ENCODE data around the gene PBX4. TPM values are rescaled to one million over a fixed set of nuclear protein-coding genes. Genes with fewer than 3 reads are reported as not detected.

PBX4 gene
- total RNA-seq, 1 experiment from 2014 or later, result 11.6 TPM

DNA sequence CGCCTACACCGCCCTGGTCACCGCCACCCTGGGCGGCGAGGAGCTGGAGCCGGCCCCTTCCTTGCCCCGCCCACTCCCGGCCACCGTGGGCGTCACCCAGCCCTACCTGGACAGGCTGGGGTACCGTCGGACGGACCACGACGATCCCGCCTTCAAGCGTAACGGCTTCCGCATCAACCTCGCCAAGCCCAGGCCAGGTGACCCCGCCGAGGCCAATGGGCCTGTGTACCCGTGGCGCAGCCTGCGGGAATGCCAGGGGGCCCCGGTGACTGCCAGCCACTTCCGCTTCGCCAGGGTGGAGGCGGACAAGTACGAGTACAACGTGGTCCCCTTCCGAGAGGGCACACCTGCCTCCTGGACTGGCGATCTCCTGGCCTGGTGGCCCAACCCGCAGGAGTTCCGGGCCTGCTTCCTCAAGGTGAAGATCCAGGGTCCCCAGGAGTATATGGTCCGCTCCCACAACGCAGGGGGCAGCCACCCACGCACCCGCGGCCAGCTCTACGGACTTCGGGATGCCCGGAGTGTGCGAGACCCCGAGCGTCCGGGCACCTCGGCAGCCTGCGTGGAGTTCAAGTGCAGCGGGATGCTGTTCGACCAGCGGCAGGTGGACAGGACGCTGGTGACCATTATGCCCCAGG lies 73.4 kb downstream of the PBX4 start (continued):
- TF ChIP-seq RAD21 (IDR thresholded peaks at IDR 0.05; ENCODE audit: low read depth) (no peak), FOSL1 (IDR thresholded peaks at IDR 0.05; ENCODE audit: low read depth) (no peak)

DNA sequence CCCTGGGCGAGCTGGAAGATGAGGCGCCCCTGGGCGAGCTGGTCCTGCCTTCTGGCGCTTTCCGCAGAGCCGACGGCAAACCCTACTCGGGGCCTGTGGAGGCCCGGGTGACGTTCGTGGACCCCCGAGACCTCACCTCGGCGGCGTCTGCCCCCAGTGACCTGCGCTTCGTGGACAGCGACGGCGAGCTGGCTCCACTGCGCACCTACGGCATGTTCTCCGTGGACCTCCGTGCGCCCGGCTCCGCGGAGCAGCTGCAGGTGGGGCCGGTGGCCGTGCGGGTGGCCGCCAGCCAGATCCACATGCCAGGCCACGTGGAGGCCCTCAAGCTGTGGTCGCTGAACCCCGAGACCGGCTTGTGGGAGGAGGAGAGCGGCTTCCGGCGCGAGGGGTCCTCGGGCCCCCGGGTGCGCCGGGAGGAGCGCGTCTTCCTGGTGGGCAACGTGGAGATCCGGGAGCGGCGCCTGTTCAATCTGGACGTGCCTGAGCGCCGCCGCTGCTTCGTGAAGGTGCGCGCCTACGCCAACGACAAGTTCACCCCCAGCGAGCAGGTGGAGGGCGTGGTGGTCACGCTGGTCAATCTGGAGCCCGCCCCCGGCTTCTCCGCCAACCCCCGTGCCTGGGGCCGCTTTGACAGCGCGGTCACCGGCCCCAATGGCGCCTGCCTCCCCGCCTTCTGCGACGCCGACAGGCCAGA lies 74.1 kb downstream of the PBX4 start:
- DNase-seq (ENCODE audit: low read depth, low spot score) (no peak), ATAC-seq (no peak)
- POLR2A ChIA-PET, result no interaction called here
- Histone ChIP-seq H3K9me3 (ENCODE audit: control insufficient read depth in 1 of 2, insufficient read depth in 1 of 2, low read depth in 1 of 2, low read length in 2 of 2) (no peaks in the 10 kb centered on the region), H3K4me2 (ENCODE audit: low read length) (no peak overlapping the region), H3K36me3 (ENCODE audit: control insufficient read depth in 1 of 2, insufficient read depth in 2 of 2, low read length in 2 of 2) (no peaks in the 10 kb centered on the region), H4K20me1 (ENCODE audit: insufficient read depth) (no peaks in the 10 kb centered on the region), H3K9me2 (ENCODE audit: insufficient read depth) (no peaks in the 10 kb centered on the region), H3K27me3 (ENCODE audit: insufficient read depth, low read length) (no peaks in the 10 kb centered on the region), H3K9ac (ENCODE audit: low read length) (no peak overlapping the region), H3K27ac (ENCODE audit: low read depth, low read length) (no peak overlapping the region), H3K79me2 (ENCODE audit: insufficient read depth, low read length) (no peaks in the 10 kb centered on the region), H3K4me1 (ENCODE audit: control insufficient read depth in 1 of 2, insufficient read depth in 2 of 2, low read length in 2 of 2) (peaks cover 10 to 24% of the 10 kb centered on the region in 2 experiments), H3K4me3 (replicated peaks in 1 of 2; ENCODE audit: low read depth in 1 of 2, low read length in 2 of 2) (no peak overlapping the region), H2AFZ (ENCODE audit: low read depth, low read length, poor library complexity, severe bottlenecking) (no peak overlapping the region)
- intact Hi-C loops (cut with micrococcal nuclease), result loop anchor here (10.0 kb wide), 1 partner anchor 230 kb away; no protein-coding TSS in a partner anchor
- RAD21 ChIA-PET (ENCODE audit: low non-redundant PET in 1 of 2, low total read pairs in 2 of 2, uncharacterized antibody in 2 of 2, unreplicated experiment in 2 of 2), result no interaction called here
- no TSS peak for BruUV-seq (replicated peaks)
- TF ChIP-seq SIN3A (IDR thresholded peaks at IDR 0.05; ENCODE audit: low read depth) (no peak), POLR2AphosphoS5 (IDR thresholded peaks at IDR 0.05; ENCODE audit: low read depth, low read length) (no peak), ZNF274 (IDR thresholded peaks at IDR 0.05; ENCODE audit: low read depth, low read length) (no peak), EZH2phosphoT487 (IDR thresholded peaks at IDR 0.05; ENCODE audit: borderline replicate concordance) (no peak), RAD21 (IDR thresholded peaks at IDR 0.05; ENCODE audit: low read depth) (no peak), SRF (IDR thresholded peaks at IDR 0.05; ENCODE audit: low read depth) (no peak), POLR2A (IDR thresholded peaks at IDR 0.05; ENCODE audit: borderline replicate concordance, extremely low read depth, insufficient read depth, insufficient read length) (no peak), CEBPB (IDR thresholded peaks at IDR 0.05; ENCODE audit: low read depth) (no peak), ZFX (IDR thresholded peaks at IDR 0.05) (no peak), TCF7L2 (IDR thresholded peaks at IDR 0.05; ENCODE audit: borderline replicate concordance, extremely low read depth, insufficient read depth, insufficient read length) (no peak)
- TF ChIP-seq, protein P1, sequence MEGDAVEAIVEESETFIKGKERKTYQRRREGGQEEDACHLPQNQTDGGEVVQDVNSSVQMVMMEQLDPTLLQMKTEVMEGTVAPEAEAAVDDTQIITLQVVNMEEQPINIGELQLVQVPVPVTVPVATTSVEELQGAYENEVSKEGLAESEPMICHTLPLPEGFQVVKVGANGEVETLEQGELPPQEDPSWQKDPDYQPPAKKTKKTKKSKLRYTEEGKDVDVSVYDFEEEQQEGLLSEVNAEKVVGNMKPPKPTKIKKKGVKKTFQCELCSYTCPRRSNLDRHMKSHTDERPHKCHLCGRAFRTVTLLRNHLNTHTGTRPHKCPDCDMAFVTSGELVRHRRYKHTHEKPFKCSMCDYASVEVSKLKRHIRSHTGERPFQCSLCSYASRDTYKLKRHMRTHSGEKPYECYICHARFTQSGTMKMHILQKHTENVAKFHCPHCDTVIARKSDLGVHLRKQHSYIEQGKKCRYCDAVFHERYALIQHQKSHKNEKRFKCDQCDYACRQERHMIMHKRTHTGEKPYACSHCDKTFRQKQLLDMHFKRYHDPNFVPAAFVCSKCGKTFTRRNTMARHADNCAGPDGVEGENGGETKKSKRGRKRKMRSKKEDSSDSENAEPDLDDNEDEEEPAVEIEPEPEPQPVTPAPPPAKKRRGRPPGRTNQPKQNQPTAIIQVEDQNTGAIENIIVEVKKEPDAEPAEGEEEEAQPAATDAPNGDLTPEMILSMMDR (IDR thresholded peaks at IDR 0.05 in 2 of 3, conservative IDR thresholded peaks at IDR 0.05 in 1 of 3; ENCODE audit: borderline replicate concordance in 1 of 3, insufficient read depth in 1 of 3, low read depth in 2 of 3, low read length in 2 of 3), result no peak
- CTCF ChIA-PET, result interaction anchor here (1.3 kb wide), 1 partner anchor 8 kb away, joined by 3 read pairs; no protein-coding TSS in a partner anchor
